Pulmonary artery endothelial cell (primary cell): Measurements from ENCODE around the gene ZNF653. TPM values are rescaled to one million over a fixed set of nuclear protein-coding genes. Genes with fewer than 3 reads are reported as not detected.
"Not testable (repeated sequence)": the region's sequence is repeated elsewhere in the genome, so short reads cannot be mapped to it uniquely, and the experiment has no call there.

Source experiments
- DNase-seq: peaks from one replicate; pipeline ENCODE4 v3.0.0-alpha.2; 2011; ENCODE audit warnings: low read depth, low spot score
- total RNA-seq: library from RNA; depleted of rRNA; stranded (reverse); fragments of >200 nt; gene quantifications from 2 replicates; pipeline ENCODE4 v1.2.3, GENCODE V29; 2014

Gene ZNF653
- total RNA-seq, 1 donor from 2014 or later: 5.5 TPM

DNA sequence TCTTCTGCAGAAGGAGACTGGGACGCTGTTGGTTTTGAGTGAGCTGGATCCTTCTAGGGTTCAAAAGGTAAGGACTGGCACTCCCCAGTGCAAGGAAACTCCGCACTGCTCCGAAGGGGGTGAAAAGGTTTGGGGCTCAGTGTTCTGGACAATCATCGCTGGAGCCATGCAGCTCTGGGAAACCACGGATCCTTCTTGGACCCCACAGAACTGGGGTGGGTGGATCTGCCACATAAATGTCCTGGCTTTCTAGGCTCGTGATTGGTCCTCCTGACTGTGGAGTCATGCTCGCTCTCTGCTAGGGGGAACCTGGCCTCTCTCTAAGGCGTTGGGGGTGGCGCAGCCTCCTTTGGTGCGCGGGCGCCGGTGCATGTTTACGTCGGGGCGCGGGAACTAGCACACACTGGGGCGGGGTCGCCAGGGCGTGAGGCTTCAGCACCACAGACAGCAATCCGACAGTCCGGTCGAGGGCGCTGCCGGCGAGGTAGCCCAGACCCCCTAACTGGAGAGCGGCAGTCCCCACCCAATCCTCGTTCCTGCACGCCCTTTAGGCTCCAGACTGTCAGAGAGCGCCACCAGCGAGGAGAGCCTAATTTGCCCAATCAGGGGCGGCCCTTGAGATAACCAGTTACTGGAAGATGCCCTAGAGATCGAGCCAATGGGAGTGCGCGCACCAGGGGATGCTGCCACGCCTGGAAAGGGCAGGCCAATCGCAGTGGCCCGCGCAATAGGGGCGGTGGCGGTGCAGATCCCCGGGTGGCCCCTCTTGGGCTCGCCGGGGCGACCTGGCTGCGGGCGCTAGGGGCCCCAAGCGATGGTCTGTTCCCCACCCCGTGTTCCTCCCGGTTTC, 23.9 kb downstream of the ZNF653 start:
- DNase-seq: peak; percentile 53

DNA sequence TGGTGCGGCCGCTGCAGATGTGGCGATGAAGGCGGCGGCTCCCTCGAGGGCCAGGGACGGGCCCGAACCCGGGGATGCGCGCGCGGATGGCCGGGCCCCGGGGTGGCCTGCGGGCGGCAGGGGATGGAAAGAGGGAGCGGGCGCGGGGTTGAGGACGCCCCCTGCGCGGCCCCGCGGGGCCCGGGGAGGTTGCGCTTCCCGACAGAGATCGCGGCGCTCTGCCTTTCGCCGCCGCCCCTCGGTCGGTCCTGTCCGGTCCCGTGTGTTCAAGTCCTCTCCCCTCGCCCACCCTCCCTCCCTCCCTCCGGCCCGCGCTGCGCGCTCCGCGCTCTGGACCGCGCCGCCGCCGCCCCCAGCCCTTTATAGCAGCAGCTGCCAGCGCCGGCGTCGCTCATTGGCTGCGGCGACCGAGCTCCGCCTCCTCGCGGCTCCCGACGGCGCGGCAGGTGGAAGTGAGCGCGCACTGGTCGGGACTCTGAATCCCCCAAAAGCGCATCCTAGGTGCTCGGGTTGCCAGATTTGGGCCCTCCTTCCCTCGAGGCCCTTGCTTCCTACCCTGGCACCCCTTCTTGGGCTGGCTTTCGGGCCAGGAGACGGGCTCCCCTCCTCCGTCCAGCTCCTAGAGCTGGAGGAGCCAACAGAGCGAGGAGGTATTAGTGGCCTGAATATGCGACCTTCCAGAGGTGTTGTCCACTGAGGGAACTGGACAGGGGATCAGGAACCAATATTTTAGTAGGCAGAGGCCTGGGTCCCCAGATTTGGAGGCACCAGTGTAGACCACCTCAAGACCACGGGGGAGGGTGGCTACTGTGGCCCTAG, 24.7 kb downstream of the ZNF653 start, which contains the start of gene ELAVL3:
Gene ELAVL3 (minus strand): TSS at position 332 of the 819 bp plus-strand sequence. CDS start 438 bp downstream, outside the sequence.
- no peak for DNase-seq

- no peak for DNase-seq
These were observed 25.5 kb downstream of the ZNF653 start for GRCh38 chr19:11479898-11480714.

DNA sequence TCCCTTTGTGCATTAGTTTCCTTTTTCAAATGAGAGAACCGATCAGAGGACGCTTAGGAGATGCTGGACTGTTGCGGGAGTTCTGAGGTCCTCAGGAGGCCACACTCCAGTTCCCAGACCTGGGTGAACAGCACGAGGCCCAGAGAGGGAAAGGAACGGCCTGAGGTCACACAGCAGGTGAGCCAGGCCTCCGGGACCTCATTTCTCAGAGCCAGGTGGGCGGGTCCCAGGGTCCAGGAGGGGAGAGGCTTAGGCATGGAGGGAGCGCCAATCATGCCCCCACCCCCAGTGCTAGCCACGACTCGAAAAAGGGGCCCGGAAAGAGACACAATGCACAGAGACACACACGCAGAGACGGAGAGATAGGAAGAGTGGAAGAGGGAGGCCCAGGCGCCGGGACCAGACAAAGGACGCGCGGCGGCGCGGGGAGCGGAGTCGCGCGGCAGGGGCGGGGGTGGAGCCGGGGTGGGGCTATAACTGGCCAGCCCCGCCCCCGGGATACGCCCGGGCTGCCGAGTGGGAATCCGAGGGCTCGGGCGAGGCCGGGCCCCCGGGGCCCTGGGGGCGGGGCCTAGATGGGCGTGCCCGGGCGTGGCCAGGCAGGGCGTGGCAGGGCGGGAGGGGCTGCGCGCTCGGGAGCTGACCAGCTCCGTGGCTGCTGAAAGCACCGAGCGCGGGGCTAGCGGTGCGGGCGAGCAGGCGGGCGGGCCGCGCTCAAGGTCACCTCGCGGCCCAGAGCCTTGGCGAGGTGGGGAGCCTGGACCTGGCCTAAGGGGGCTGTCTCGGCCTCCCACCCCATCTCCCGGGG, 26.3 kb downstream of the ZNF653 start:
- DNase-seq: no peak

DNA sequence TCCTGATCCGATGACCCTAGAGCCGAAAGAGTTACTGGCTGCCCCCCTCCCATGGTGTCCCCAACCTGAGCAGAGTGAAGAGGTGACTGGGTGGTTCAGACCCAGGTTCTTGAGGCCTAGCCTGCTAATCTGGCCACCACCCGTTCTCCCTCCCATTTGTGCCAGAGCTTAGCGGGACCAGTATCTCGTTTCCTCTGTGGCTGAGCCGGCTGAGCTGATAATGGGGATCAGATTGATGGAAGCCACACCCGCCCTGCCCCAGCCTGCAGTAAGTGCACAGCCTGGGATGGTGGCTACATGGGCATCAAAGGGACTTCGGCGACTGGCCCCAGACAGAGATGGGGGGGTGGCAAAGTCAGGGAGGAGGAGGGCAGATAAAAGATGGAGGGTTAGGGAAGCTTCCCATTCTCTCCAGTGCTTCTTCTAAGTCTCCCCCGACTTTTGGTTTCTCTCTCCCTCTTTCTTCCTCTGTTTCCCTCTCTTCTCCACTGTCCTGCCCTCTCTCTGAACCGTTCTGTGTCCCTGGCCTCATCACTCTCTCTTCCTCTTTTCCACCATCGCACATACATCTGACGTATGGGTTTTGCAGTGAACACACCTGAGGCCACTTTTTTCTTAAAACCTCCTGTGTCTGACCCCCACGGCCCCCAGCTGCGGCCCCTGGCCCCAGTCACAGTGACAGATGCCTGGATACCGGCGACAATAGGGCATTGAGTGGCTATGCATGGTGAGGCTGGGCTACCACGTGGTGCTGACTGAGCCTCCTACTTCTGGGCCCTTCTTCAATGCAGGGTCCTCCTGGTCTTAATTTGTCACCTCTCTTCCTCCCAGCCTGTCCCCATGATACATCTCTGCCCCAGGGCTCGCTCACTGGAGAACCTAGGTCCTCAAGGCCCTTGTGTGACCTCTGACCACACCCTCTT, 27.2 kb downstream of the ZNF653 start:
- DNase-seq: no peak

- no peak for DNase-seq
These were observed 29.8 kb downstream of the ZNF653 start for GRCh38 chr19:11475861-11476260.

DNA sequence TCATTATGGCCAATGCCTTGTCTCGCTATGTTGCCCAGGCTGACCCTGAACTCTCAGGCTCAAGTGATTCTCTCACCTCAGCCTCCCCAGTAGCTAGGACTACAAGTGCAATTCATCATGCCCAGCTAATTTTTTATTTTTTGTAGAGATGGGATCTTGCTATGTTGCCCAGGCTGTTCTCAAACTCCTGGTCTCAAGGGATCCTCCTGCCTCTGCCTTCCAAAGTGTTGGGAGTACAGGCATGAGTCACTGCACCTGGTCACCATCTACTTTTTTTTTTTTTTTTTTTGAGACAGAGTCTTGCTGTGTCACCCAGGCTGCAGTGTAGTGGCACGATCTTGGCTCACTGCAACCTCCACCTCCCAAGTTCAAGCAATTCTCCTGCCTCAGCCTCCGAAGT, 30.3 kb downstream of the ZNF653 start:
- not testable (repeated sequence) for DNase-seq

DNA sequence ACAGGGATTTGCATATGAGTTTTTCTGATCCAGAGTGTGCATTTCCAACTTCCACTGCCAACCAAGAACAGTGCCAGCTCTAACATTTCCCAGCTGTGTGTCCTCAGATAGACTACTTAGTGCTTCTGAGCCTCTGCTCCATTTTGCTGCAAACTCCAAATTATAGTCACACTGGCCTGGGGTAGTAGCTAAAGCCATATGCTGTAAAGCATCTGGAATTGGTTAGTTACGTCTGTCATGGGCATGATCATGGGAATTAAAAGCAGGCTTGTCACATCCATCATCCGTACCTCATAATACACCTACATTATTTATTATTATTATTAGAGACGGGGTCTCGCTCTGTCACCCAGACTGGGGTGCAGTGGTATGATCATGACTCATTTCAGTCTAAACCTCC, 31.9 kb downstream of the ZNF653 start:
- no peak for DNase-seq

DNA sequence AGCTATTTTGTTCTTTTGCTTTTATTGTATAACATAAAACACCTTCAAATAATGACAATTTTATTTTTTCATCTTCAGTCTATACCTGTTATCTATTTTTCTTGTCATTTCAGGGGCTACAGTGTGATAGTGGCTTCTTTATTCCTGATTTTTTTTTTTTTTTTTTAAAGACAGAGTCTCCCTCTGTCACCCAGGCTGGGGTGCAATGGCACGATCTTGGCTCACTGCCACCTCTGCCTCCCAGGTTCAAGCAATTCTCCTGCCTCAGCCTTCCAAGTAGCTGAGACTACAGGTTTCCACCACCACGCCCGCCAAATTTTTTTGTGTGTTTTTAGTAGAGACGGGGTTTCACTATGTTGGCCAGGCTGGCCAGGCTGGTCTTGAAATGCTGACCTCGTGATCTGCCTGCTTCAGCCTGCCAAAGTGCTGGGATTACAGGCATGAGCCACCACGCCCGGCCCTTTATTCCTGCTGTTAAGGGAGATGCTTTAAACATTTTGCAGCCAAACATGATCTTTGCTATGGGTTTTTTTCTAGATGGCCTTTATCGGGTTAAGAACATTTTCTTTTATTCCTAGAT, 37.3 kb downstream of the ZNF653 start:
- DNase-seq: not testable (repeated sequence)

GRCh38 chr19:11465600-11465999, 40.0 kb downstream of the ZNF653 start:
- no peak for DNase-seq

GRCh38 chr19:11464333-11465265, 41.0 kb downstream of the ZNF653 start:
- DNase-seq: no peak

DNA sequence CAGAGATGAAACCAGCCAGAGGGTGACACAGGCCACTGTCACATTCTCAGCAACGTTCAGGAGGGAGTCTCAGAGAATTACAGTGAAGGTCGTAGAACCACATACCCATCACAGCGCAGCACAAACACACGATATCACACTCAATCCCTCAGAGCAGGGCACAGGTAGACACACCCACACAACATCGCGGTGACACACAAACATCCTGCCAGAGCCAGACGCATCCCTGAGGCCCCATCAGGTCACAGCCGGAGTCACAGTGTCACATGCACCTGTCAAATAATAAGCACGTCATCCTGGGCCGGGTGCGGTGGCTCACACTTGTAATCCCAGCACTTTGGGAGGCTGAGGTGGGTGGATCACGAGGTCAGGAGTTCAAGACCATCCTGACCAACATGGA, 42.2 kb downstream of the ZNF653 start:
- DNase-seq: no peak

DNA sequence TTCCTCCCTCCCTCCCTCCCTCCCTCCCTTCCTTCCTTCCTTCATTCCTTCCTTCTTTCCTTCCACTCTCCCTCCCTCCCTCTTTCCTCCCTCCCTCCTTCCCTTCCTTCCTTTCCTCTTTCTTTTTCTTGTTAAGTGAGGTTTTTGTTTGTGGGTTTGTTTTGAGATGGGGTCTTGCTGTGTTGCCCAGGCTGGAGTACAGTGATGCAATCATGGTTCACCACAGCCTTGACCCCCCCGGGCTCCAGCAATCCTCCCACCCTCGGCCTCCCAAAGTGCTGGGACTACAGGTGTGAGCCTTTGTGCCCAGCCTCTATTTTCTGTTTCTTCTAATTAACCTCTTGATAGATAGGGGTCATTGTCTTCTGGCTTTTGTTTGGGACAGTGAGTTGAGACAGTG, 44.2 kb downstream of the ZNF653 start:
- no peak for DNase-seq

GRCh38 chr19:11460207-11460606, 45.4 kb downstream of the ZNF653 start:
- no peak for DNase-seq

GRCh38 chr19:11458912-11459311, 46.7 kb downstream of the ZNF653 start:
- DNase-seq: not testable (repeated sequence)

- no peak for DNase-seq
These were observed 47.3 kb downstream of the ZNF653 start for GRCh38 chr19:11458236-11458900.

GRCh38 chr19:11457831-11458230, 47.8 kb downstream of the ZNF653 start:
- DNase-seq: no peak

DNA sequence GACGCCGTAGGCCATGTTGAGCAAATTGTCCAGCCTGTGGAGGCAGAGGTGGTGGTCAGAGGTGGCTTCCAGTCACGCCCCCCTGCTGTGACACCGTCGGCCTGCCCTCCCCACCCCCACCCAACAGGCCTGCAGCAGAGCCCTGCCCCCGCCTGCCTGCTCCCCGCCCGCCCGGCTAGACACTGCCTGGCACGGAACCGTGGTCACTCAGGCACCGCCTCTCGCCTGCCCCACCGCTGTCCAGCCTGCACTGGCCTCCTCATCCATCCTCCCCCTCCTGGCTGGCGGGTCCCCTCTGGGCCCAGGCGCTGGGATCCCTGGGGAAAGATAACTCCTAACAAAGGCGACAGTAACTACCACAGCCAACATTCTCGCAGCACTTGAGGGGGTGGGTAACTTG, 48.5 kb downstream of the ZNF653 start:
- DNase-seq: no peak
